Endothelial cell of umbilical vein (primary cell): ENCODE results near the gene GHRHR. TPM values are rescaled to one million over a fixed set of nuclear protein-coding genes. Genes with fewer than 3 reads are reported as not detected.

ENCODE experiments used
- BruUV-seq: library from RNA; stranded (reverse); fragments of 400-500 nt; replicated peaks from 2 replicates; lab custom pipeline; 2021; lab: Mats Ljungman, UMichigan
- CTCF ChIA-PET: fragments of 300-600, 350-600 bp; sonication (Branson Sonifier 250); formaldehyde crosslinking; loops from one replicate; lab custom pipeline; 2021; ENCODE audit warnings: antibody characterized with exemption, inconsistent platforms; lab: Charles Lee
- POLR2A ChIA-PET: fragments of 300-600, 350-600 bp; sonication (Branson Sonifier 250); formaldehyde crosslinking; loops from one replicate; lab custom pipeline; 2021; ENCODE audit warnings: antibody characterized with exemption, inconsistent platforms; lab: Charles Lee
- DNase-seq: peaks from one replicate; pipeline ENCODE4 v3.0.0-alpha.2; 2011; ENCODE audit warnings: low read depth, low spot score
- FAIRE-seq: peaks from 2 replicates; lab custom pipeline; 2011; peaks lifted over from hg19 to GRCh38; lab: Jason Lieb, UNC
- H2AFZ ChIP-seq: 2 replicates; pipeline ENCODE4 v1.6.0; 2012; ENCODE audit warnings: low read depth, low read length, control low read depth, inconsistent platforms
- H3K27ac ChIP-seq: 2 replicates; pipeline ENCODE4 v1.5.1; 2011; ENCODE audit warnings: low read depth, mild to moderate bottlenecking, control low read depth, low read length, moderate library complexity; ENCODE audit not compliant: insufficient read depth
- H3K27me3 ChIP-seq, 2 experiments: 2 replicates each; pipeline versions ENCODE4 v1.6.0 to v1.6.1; 2011; ENCODE audit warnings: low read length in 2 of 2, mixed read lengths in 1 of 2; ENCODE audit not compliant: control insufficient read depth in 2 of 2, insufficient read depth in 2 of 2
- H3K36me3 ChIP-seq, 2 experiments: 2 replicates in 1 of 2; 3 replicates in 1 of 2; pipeline ENCODE4 v1.5.1; 2011; ENCODE audit warnings: low read length in 2 of 2, mild to moderate bottlenecking in 1 of 2, moderate library complexity in 1 of 2; ENCODE audit not compliant: control insufficient read depth in 2 of 2, insufficient read depth in 2 of 2; ENCODE audit errors: extremely low read depth in 1 of 2
- H3K4me1 ChIP-seq: 3 replicates; pipeline ENCODE4 v1.5.1; 2011; ENCODE audit warnings: mild to moderate bottlenecking, low read length; ENCODE audit not compliant: control insufficient read depth, insufficient read depth; ENCODE audit errors: extremely low read depth
- H3K4me2 ChIP-seq: 2 replicates; pipeline ENCODE4 v1.6.1; 2011; ENCODE audit warnings: low read length, control low read depth, mixed read lengths; ENCODE audit not compliant: insufficient read depth
- H3K4me3 ChIP-seq, 3 experiments: fragments of 200-600 bp in 1 of 3; sonication (generic), shearing (Covaris generic) in 1 of 3; replicated peaks in 1 of 3; 2 replicates each; pipeline ENCODE4 v1.5.1; 2011 to 2016; ENCODE audit warnings: control low read depth in 3 of 3, low read length in 3 of 3, mild to moderate bottlenecking in 2 of 3, inconsistent platforms in 1 of 3, low read depth in 1 of 3, moderate library complexity in 1 of 3; ENCODE audit not compliant: insufficient read depth in 1 of 3
- H3K79me2 ChIP-seq: 2 replicates; pipeline ENCODE4 v1.6.0; 2012; ENCODE audit warnings: low read length, inconsistent platforms; ENCODE audit not compliant: control insufficient read depth, insufficient read depth
- H3K9ac ChIP-seq: replicated peaks from 2 replicates; pipeline ENCODE3; 2011; ENCODE audit warnings: low read length, control low read depth; ENCODE audit not compliant: insufficient read depth; ENCODE audit errors: extremely low read depth
- H3K9me1 ChIP-seq: replicated peaks from 3 replicates; pipeline ENCODE4 v1.6.0; 2011; ENCODE audit warnings: mild to moderate bottlenecking, low read length; ENCODE audit not compliant: control insufficient read depth, insufficient read depth; ENCODE audit errors: extremely low read depth
- H3K9me3 ChIP-seq: replicated peaks from 2 replicates; pipeline ENCODE4 v1.5.1; 2012; ENCODE audit warnings: low read length, inconsistent platforms; ENCODE audit not compliant: control insufficient read depth, insufficient read depth
- H4K20me1 ChIP-seq: replicated peaks from 2 replicates; pipeline ENCODE3; 2011; ENCODE audit warnings: mild to moderate bottlenecking, low read length; ENCODE audit not compliant: control insufficient read depth, insufficient read depth; ENCODE audit errors: extremely low read depth
- EZH2 ChIP-seq: IDR thresholded peaks from 2 replicates; pipeline ENCODE4 v1.6.1; 2012; ENCODE audit warnings: borderline replicate concordance, low read depth, mild to moderate bottlenecking, moderate library complexity, low read length, inconsistent platforms; ENCODE audit not compliant: severe bottlenecking
- GATA2 ChIP-seq: IDR thresholded peaks from 2 replicates; pipeline ENCODE4 v1.7.0; 2011; ENCODE audit warnings: low read depth, mild to moderate bottlenecking, moderate library complexity, mixed read lengths, low read length; ENCODE audit not compliant: insufficient read length, insufficient read depth
- dilution Hi-C: fragments of 300-500 bp; cut with MboI; formaldehyde crosslinking; loops from one replicate; pipeline ENCODE4 v1.15.0; 2019; ENCODE audit warnings: low sequenced_read_pairs; ENCODE audit not compliant: extremely low pct_ligation_motif_present
- intact Hi-C: fragments of 100-400 bp; cut with micrococcal nuclease; formaldehyde crosslinking; loops from one replicate; pipeline ENCODE4 v1.10.0; 2022
- polyA plus RNA-seq, 4 experiments: library from polyadenylated mRNA; depleted of rRNA in 3 of 4; stranded (reverse) in 3 of 4; unstranded in 1 of 4; fragments of >200 nt; gene quantifications; 2 replicates each; pipeline versions ENCODE4 v1.2.1 to v1.2.3, GENCODE V29; 2011 to 2012; ENCODE audit warnings: missing spikeins in 1 of 4
- total RNA-seq: library from RNA; stranded (reverse); gene quantifications from 2 replicates; pipeline ENCODE4 v1.2.3, GENCODE V29; 2021

The GHRHR gene
- total and polyA plus RNA-seq, 2 donors (not counting 3 experiments of a cell fraction or from before 2014, with no cell fraction given): not detected

- Histone ChIP-seq H3K9me3 (no peaks in the 10 kb centered on the region), H4K20me1 (no peaks in the 10 kb centered on the region), H3K27ac (no peak overlapping the region), H3K36me3 (no peaks in the 10 kb centered on the region), H3K4me2 (no peak overlapping the region), H3K9me1 (no peaks in the 10 kb centered on the region), H2AFZ (no peak overlapping the region), H3K9ac (no peak overlapping the region), H3K4me1 (no peaks in the 10 kb centered on the region), H3K4me3 (no peak overlapping the region), H3K79me2 (no peaks in the 10 kb centered on the region), H3K27me3 (no peaks in the 10 kb centered on the region)
- TF ChIP-seq GATA2: no peak
- dilution Hi-C loops: no loop called here
- no peak for FAIRE-seq
- no peak for DNase-seq
- BruUV-seq: no TSS peak
- CTCF ChIA-PET: interaction anchor here (0.8 to 2.9 kb wide), 3 partner anchors 12 to 139 kb away, joined by 3 to 13 read pairs (median 4); no protein-coding TSS in a partner anchor
- POLR2A ChIA-PET: no interaction called here
- intact Hi-C loops: no loop called here
These were observed 31.8 kb downstream of the GHRHR start for GRCh38 chr7:30995536-30995935.

- dilution Hi-C loops: no loop called here
- FAIRE-seq (no peak), DNase-seq (no peak)
- Histone ChIP-seq H3K4me1 (no peaks in the 10 kb centered on the region), H3K9me3 (no peaks in the 10 kb centered on the region), H3K9ac (no peak overlapping the region), H3K4me3 (no peak overlapping the region), H3K9me1 (no peaks in the 10 kb centered on the region), H3K27ac (no peak overlapping the region), H3K4me2 (no peak overlapping the region), H3K79me2 (no peaks in the 10 kb centered on the region), H3K27me3 (no peaks in the 10 kb centered on the region), H2AFZ (no peak overlapping the region), H3K36me3 (no peaks in the 10 kb centered on the region), H4K20me1 (no peaks in the 10 kb centered on the region)
- intact Hi-C loops: no loop called here
- ChIA-PET POLR2A (no interaction called here), CTCF (interaction anchor here (1.2 to 2.9 kb wide), 2 partner anchors 13 to 126 kb away, joined by 4 to 13 read pairs; no protein-coding TSS in a partner anchor)
- TF ChIP-seq EZH2: no peak
- no TSS peak for BruUV-seq
These were observed 32.5 kb downstream of the GHRHR start for GRCh38 chr7:30996256-30996655.
